ENCODE results near the gene PFKFB2.
A peak's percentile ranks its signal among the peaks of the same experiment; 100 is the strongest.

PFKFB2 gene

GRCh38 chr1:207069061-207069460 lies 16.0 kb downstream of the PFKFB2 start:
- no peak for DNase-seq (ENCODE audit: low read depth)
- TF ChIP-seq MAX (IDR thresholded peaks at IDR 0.05; ENCODE audit: low read depth, low read length) (no peak), MYC (IDR thresholded peaks at IDR 0.05; ENCODE audit: low read depth, low read length) (no peak), POLR2A (IDR thresholded peaks at IDR 0.05; ENCODE audit: extremely low read depth, insufficient read length) (no peak)
- TF ChIP-seq, protein P1, sequence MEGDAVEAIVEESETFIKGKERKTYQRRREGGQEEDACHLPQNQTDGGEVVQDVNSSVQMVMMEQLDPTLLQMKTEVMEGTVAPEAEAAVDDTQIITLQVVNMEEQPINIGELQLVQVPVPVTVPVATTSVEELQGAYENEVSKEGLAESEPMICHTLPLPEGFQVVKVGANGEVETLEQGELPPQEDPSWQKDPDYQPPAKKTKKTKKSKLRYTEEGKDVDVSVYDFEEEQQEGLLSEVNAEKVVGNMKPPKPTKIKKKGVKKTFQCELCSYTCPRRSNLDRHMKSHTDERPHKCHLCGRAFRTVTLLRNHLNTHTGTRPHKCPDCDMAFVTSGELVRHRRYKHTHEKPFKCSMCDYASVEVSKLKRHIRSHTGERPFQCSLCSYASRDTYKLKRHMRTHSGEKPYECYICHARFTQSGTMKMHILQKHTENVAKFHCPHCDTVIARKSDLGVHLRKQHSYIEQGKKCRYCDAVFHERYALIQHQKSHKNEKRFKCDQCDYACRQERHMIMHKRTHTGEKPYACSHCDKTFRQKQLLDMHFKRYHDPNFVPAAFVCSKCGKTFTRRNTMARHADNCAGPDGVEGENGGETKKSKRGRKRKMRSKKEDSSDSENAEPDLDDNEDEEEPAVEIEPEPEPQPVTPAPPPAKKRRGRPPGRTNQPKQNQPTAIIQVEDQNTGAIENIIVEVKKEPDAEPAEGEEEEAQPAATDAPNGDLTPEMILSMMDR (IDR thresholded peaks at IDR 0.05; ENCODE audit: low read depth, low read length) = no peak
- no peak overlapping the region for H3K4me3 ChIP-seq (ENCODE audit: low read depth, low read length)

GRCh38 chr1:207069858-207070506 lies 16.9 kb downstream of the PFKFB2 start:
- no peak for TF ChIP-seq POLR2A (IDR thresholded peaks at IDR 0.05; ENCODE audit: extremely low read depth, insufficient read length)
- no peak for TF ChIP-seq MYC (IDR thresholded peaks at IDR 0.05; ENCODE audit: low read depth, low read length)
- TF ChIP-seq, protein P1 (IDR thresholded peaks at IDR 0.05; ENCODE audit: low read depth, low read length) = no peak
- TF ChIP-seq MAX (IDR thresholded peaks at IDR 0.05; ENCODE audit: low read depth, low read length) = no peak
- no peak for DNase-seq (ENCODE audit: low read depth)

DNA sequence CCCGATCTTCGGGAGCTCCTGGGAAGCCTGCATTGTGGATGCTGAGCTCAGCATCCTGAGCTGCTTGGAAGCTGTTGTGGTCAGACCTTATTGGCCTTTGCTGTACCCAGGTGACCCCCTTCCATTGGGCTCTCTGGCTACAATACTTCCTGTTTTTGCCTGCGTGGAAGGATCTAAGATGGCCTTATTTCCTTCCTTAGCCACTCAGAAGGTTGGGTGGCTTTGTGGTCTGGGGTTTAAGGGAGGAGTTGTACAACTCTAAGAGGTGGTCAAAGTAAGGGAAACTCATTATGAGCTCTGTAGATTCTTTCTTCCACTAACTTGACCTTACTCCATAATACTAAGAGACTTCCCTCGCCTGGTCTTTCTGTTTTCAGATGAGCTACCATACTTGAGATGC lies 17.7 kb downstream of the PFKFB2 start:
- DNase-seq (ENCODE audit: low read depth) = peak; percentile 86
- TF ChIP-seq MYC (IDR thresholded peaks at IDR 0.05; ENCODE audit: low read depth, low read length) = no peak
- TF ChIP-seq, protein P1 (IDR thresholded peaks at IDR 0.05; ENCODE audit: low read depth, low read length) = no peak
- TF ChIP-seq POLR2A (IDR thresholded peaks at IDR 0.05; ENCODE audit: extremely low read depth, insufficient read length) = no peak
- no peak for TF ChIP-seq MAX (IDR thresholded peaks at IDR 0.05; ENCODE audit: low read depth, low read length)
- H3K4me3 ChIP-seq (ENCODE audit: low read depth, low read length) = no peak overlapping the region

More at GRCh38 chr1:207069858-207070506, 16.9 kb downstream of the PFKFB2 start:
- H3K4me3 ChIP-seq (ENCODE audit: low read depth, low read length) = no peak overlapping the region

DNA sequence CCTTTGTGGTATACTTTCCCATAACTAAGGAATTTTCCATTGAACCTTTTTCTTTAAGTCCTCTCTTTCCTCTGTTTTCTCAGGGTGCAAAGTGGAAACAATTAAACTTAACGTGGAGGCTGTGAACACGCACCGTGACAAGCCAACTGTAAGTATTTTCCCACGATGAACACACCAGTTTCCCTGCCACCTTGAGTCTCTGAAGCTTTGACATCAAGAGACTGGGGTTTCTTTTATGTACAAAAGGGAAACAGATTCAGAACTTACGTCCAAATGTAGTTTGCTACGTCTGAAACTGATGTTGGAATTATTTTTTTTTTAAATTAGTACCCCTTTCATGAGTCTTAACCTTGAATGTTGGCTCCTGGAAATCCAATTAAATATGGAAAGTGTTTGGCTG lies 18.4 kb downstream of the PFKFB2 start:
- no peak overlapping the region for H3K4me3 ChIP-seq (ENCODE audit: low read depth, low read length)
- no peak for TF ChIP-seq MYC (IDR thresholded peaks at IDR 0.05; ENCODE audit: low read depth, low read length)
- no peak for TF ChIP-seq MAX (IDR thresholded peaks at IDR 0.05; ENCODE audit: low read depth, low read length)
- TF ChIP-seq, protein P1 (IDR thresholded peaks at IDR 0.05; ENCODE audit: low read depth, low read length) = no peak
- no peak for TF ChIP-seq POLR2A (IDR thresholded peaks at IDR 0.05; ENCODE audit: extremely low read depth, insufficient read length)
- DNase-seq (ENCODE audit: low read depth) = no peak

DNA sequence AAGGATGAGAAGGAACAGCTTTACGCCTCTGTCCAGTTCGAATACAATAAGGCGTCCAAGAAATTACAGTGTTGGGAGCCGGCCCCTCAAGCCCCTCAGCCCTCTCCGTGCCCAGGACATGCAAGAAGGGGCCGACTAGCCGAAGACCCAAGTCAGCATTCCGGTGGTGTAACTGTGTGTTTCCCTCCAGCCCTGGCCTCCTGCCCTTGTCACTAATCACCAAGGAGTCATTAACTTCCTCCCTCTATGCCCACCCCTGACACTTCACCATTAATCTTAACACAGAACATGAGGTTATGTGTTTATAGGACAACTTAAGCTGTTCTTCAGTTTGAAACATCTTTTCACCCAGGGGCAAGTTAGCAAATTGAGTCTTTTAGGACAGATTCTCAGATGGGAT lies 19.2 kb downstream of the PFKFB2 start:
- TF ChIP-seq MYC (IDR thresholded peaks at IDR 0.05; ENCODE audit: low read depth, low read length) (no peak), POLR2A (IDR thresholded peaks at IDR 0.05; ENCODE audit: extremely low read depth, insufficient read length) (no peak)
- DNase-seq (ENCODE audit: low read depth) = no peak
- no peak overlapping the region for H3K4me3 ChIP-seq (ENCODE audit: low read depth, low read length)

- H3K4me3 ChIP-seq (ENCODE audit: low read depth, low read length) = no peak overlapping the region
- no peak for DNase-seq (ENCODE audit: low read depth)
These were observed 21.1 kb downstream of the PFKFB2 start for GRCh38 chr1:207073906-207074820.

More at GRCh38 chr1:207073906-207074820, 21.1 kb downstream of the PFKFB2 start:
- TF ChIP-seq MAX (IDR thresholded peaks at IDR 0.05; ENCODE audit: low read depth, low read length) (no peak), MYC (IDR thresholded peaks at IDR 0.05; ENCODE audit: low read depth, low read length) (no peak), POLR2A (IDR thresholded peaks at IDR 0.05; ENCODE audit: extremely low read depth, insufficient read length) (no peak)
- TF ChIP-seq, protein P1 (IDR thresholded peaks at IDR 0.05; ENCODE audit: low read depth, low read length) = no peak

Data from NB4 (cell line).